AG09319 (cell line): ENCODE results near the gene PAQR6.

Source experiments
- DNase-seq: peaks from one replicate; pipeline ENCODE4 v3.0.0-alpha.2; 2010; ENCODE audit warnings: low read depth; ENCODE audit errors: extremely low read depth
- TF ChIP-seq, protein P1 (sequence below): IDR thresholded peaks from 2 replicates; pipeline ENCODE4 v1.5.1; 2011; ENCODE audit warnings: low read depth, mild to moderate bottlenecking, inconsistent platforms, low read length, moderate library complexity

Gene PAQR6

GRCh38 chr1:156194300-156194652, 53.6 kb downstream of the PAQR6 start:
- TF ChIP-seq, protein P1, sequence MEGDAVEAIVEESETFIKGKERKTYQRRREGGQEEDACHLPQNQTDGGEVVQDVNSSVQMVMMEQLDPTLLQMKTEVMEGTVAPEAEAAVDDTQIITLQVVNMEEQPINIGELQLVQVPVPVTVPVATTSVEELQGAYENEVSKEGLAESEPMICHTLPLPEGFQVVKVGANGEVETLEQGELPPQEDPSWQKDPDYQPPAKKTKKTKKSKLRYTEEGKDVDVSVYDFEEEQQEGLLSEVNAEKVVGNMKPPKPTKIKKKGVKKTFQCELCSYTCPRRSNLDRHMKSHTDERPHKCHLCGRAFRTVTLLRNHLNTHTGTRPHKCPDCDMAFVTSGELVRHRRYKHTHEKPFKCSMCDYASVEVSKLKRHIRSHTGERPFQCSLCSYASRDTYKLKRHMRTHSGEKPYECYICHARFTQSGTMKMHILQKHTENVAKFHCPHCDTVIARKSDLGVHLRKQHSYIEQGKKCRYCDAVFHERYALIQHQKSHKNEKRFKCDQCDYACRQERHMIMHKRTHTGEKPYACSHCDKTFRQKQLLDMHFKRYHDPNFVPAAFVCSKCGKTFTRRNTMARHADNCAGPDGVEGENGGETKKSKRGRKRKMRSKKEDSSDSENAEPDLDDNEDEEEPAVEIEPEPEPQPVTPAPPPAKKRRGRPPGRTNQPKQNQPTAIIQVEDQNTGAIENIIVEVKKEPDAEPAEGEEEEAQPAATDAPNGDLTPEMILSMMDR = no peak
- DNase-seq = no peak

DNA sequence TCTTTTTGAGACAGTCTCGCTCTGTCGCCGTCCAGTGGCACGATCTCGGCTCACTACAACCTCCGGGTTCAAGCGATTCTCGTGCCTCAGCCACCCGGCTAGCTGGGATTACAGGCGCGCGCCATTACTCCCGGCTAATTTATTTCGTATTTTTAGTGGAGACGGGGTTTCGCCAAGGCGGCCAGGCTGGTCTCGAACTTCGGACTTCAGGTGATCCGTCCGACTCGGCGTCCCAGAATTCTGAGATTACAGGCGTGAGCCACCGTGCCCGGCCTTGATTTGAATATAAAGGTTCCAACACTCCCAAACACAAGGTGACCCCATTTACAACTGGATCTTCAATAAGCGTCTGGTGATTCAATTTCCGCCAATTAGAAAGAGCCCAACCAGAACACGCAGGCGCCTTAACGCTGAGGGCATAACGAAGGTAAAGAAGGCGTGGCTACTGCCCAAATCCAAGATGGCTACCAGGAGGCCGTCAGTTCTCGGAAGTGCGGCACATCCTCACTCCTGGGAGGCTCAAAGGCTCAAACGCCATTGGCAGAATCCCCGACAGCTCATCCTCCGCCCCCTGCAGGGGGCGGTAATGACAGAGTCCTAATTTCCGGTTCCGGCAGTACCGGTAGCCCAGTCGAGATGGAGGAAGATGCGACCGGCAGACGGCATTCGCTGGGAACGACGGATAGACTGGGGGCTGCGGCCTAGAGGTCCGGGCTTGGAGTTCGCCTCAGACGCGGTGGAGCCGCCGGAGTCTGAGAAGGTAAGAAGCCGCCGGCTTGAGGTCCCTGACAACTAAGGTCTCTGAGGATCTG, 54.2 kb downstream of the PAQR6 start, which contains the start of gene SLC25A44:
Gene SLC25A44 (plus strand): TSS at position 617 of the 812 bp plus-strand sequence. CDS start 5,744 bp downstream, outside the sequence.
- TF ChIP-seq, protein P1 = peak; percentile 49
- peak; percentile 98 for DNase-seq
